K562 (cell line): ENCODE measurements around the gene GPR55. TPM values are rescaled to one million over a fixed set of nuclear protein-coding genes. Genes with fewer than 3 reads are reported as not detected.

Source experiments
- CREBBP ChIP-seq: IDR thresholded peaks from one replicate; pipeline ENCODE4 v1.6.1; 2012; ENCODE audit warnings: low read depth, mild to moderate bottlenecking, control low read depth, inconsistent platforms, low read length
- E2F6 ChIP-seq, 2 experiments: IDR thresholded peaks; 2 replicates each; pipeline ENCODE4 v1.6.1; 2011; ENCODE audit warnings: borderline replicate concordance in 1 of 2, control low read depth in 1 of 2, low read depth in 1 of 2, low read length in 1 of 2, mild to moderate bottlenecking in 1 of 2, mixed read lengths in 1 of 2, moderate library complexity in 1 of 2; ENCODE audit not compliant: insufficient read depth in 1 of 2, insufficient read length in 1 of 2, poor library complexity in 1 of 2, severe bottlenecking in 1 of 2; ENCODE audit errors: extremely low read depth in 1 of 2
- ETV5 ChIP-seq: sonication (generic); formaldehyde crosslinking; IDR thresholded peaks from 2 replicates; pipeline ENCODE4 v1.4.0; 2020; ENCODE audit warnings: low read depth, mild to moderate bottlenecking, missing genetic modification reagents
- HDAC2 ChIP-seq: fragments of 450-650 bp; IDR thresholded peaks from 2 replicates; pipeline ENCODE4 v1.6.1; 2016; ENCODE audit warnings: mild to moderate bottlenecking
- KDM1A ChIP-seq, 2 experiments: fragments of 450-650 bp; IDR thresholded peaks; 2 replicates each; pipeline ENCODE4 v1.6.1; 2016; ENCODE audit warnings: mild to moderate bottlenecking in 2 of 2
- PHTF2 ChIP-seq: fragments of 250-450 bp; sonication (Bioruptor Pico); IDR thresholded peaks from 2 replicates; pipeline ENCODE4 v1.5.0; 2021; ENCODE audit warnings: mild to moderate bottlenecking
- STAT5A ChIP-seq: IDR thresholded peaks from 2 replicates; pipeline ENCODE4 v1.6.1; 2012; ENCODE audit warnings: low read length, inconsistent platforms, borderline replicate concordance
- polyA plus RNA-seq, 8 experiments: library from polyadenylated mRNA; depleted of rRNA in 4 of 8; stranded (reverse) in 5 of 8; unstranded in 3 of 8; fragments of >200 nt; fragmentation: Nextera tagmentation in 2 of 8; fragmentation: Illumina TruSeq in 1 of 8; extraction: Ambion mirVana in 2 of 8; extraction: Trizol in 1 of 8; gene quantifications; 2 replicates each; pipeline versions ENCODE4 v1.2.1 to v1.2.3, GENCODE V29; 2011 to 2014; ENCODE audit warnings: inconsistent platforms in 1 of 8, missing spikeins in 1 of 8
- total RNA-seq, 7 experiments: library from RNA; depleted of rRNA in 6 of 7; stranded (reverse); fragments of >200 nt in 6 of 7; fragmentation: Illumina TruSeq in 2 of 7; extraction: Trizol in 2 of 7; gene quantifications; 2 replicates each; pipeline versions ENCODE4 v1.2.1 to v1.2.3, GENCODE V29; 2011 to 2021; ENCODE audit warnings: low replicate concordance in 1 of 7
- TF ChIP-seq, protein P1 (sequence below), 2 experiments: fragments of 450-650 bp; IDR thresholded peaks; 2 replicates each; pipeline ENCODE4 v1.6.1; 2016; ENCODE audit warnings: mild to moderate bottlenecking in 2 of 2, borderline replicate concordance in 1 of 2, low read depth in 1 of 2, moderate library complexity in 1 of 2

GPR55 gene
- total and polyA plus RNA-seq, 9 of the 15 experiments (the other 6 are each of a cell fraction or from before 2014, with no cell fraction given), result 0.11 to 0.49 (median 0.27) TPM

GRCh38 chr2:230905448-230906421 is 19.3 kb downstream of the GPR55 start (continued):
- TF ChIP-seq, protein P1, sequence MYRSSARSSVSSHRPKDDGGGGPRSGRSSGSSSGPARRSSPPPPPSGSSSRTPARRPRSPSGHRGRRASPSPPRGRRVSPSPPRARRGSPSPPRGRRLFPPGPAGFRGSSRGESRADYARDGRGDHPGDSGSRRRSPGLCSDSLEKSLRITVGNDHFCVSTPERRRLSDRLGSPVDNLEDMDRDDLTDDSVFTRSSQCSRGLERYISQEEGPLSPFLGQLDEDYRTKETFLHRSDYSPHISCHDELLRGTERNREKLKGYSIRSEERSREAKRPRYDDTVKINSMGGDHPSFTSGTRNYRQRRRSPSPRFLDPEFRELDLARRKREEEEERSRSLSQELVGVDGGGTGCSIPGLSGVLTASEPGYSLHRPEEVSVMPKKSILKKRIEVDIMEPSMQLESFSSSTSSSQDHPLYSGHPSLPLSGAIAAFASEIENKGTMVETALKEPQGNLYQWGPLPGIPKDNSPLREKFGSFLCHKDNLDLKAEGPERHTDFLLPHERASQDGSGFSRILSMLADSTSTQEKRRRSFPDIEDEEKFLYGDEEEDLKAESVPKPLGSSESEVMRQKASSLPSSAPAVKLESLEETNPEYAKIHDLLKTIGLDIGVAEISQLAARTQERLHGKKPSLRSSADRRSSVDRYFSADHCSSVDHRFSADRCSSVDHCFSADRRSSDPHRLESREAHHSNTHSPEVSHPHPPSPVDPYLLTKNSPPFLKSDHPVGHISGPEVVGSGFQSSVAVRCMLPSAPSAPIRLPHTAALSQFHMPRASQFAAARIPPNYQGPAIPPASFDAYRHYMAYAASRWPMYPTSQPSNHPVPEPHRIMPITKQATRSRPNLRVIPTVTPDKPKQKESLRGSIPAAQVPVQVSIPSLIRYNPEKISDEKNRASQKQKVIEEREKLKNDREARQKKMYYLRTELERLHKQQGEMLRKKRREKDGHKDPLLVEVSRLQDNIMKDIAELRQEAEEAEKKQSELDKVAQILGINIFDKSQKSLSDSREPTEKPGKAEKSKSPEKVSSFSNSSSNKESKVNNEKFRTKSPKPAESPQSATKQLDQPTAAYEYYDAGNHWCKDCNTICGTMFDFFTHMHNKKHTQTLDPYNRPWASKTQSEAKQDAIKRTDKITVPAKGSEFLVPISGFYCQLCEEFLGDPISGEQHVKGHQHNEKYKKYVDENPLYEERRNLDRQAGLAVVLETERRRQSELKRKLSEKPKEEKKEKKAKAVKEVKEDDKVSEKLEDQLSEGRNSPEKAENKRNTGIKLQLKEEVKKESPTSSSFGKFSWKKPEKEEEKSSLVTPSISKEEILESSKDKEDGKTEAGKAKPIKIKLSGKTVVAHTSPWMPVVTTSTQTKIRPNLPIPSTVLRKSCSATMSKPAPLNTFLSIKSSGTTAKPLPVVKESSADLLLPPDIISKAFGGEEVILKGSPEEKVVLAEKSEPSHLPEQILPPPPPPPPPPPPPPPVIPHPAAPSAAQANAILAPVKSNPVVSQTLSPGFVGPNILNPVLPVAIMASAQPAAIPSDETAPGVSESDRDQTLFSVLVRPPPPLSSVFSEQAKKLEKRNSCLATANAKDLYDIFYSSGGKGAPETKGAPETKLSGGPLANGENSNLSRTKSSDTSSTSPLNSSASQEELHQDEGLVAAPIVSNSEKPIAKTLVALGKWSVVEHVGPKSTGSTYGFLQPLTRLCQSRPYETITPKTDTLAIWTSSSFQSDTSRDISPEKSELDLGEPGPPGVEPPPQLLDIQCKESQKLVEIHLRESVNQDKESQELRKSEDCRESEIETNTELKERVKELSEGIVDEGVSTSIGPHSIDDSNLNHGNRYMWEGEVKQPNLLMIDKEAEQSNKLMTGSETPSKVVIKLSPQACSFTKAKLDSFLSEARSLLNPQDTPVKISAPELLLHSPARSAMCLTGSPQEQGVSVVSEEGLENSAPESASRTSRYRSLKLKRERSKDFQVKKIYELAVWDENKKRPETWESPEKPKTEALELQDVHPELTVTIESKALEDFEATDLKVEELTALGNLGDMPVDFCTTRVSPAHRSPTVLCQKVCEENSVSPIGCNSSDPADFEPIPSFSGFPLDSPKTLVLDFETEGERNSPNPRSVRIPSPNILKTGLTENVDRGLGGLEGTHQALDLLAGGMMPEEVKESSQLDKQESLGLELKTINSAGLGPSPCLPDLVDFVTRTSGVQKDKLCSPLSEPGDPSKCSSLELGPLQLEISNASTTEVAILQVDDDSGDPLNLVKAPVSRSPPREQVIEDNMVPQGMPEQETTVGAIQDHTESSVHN (IDR thresholded peaks at IDR 0.05; ENCODE audit: borderline replicate concordance in 1 of 2, low read depth in 1 of 2), result peak in 1 of 2 experiments; percentile 53; a peak in 1 of 4 replicates
- TF ChIP-seq E2F6 (IDR thresholded peaks at IDR 0.05; ENCODE audit: borderline replicate concordance in 1 of 2, extremely low read depth in 1 of 2, insufficient read depth in 1 of 2, insufficient read length in 1 of 2, low read depth in 1 of 2, low read length in 1 of 2, poor library complexity in 1 of 2, severe bottlenecking in 1 of 2) (peak; percentile 38 to 74), HDAC2 (peak; percentile 38; the same call in 1 of the 2 replicates), KDM1A (IDR thresholded peaks at IDR 0.05) (peak; percentile 87 to 90), ETV5 (CRISPR knock-in tag) (no peak), PHTF2 (CRISPR knock-in tag) (no peak), CREBBP (no peak), STAT5A (peak; percentile 39; the same call in 1 of the 2 replicates)
